Esophagus muscularis mucosa (tissue), 4 donors: ENCODE data around the gene MAGI2. TPM values are rescaled to one million over a fixed set of nuclear protein-coding genes. Genes with fewer than 3 reads are reported as not detected.

Experiments used
- DNase-seq: peaks from one replicate; pipeline ENCODE4 v3.0.0-alpha.2; 2017; ENCODE audit errors: extremely low spot score
- H3K27ac ChIP-seq, 4 donors: fragments of 200-600 bp; sonication (generic); replicated peaks in 1 of 4; 1 replicate in 3 of 4; 2 replicates in 1 of 4; pipeline ENCODE4 v1.5.1; 2016 to 2019; ENCODE audit warnings: mild to moderate bottlenecking in 1 of 4
- H3K27me3 ChIP-seq, 4 donors: fragments of 200-600 bp; sonication (generic); one replicate each; pipeline versions ENCODE4 v1.5.1 to v1.6.0; 2016 to 2019
- H3K36me3 ChIP-seq, 4 donors: fragments of 200-600 bp; sonication (generic); one replicate each; pipeline ENCODE4 v1.5.1; 2016 to 2019
- H3K4me1 ChIP-seq, 4 donors: fragments of 200-600 bp; sonication (generic); one replicate each; pipeline ENCODE4 v1.5.1; 2016 to 2019
- H3K4me3 ChIP-seq, 4 donors: fragments of 200-600 bp; sonication (generic); 1 replicate in 2 of 4; 2 replicates in 2 of 4; pipeline ENCODE4 v1.5.1; 2016 to 2019; ENCODE audit warnings: mild to moderate bottlenecking in 4 of 4, moderate library complexity in 1 of 4
- H3K9me3 ChIP-seq, 4 donors: fragments of 200-600 bp; sonication (generic); 1 replicate in 3 of 4; 2 replicates in 1 of 4; pipeline ENCODE4 v1.5.1; 2016 to 2019
- CTCF ChIP-seq, 3 experiments: fragments of 200-600 bp in 2 of 3; fragments of 450-650 bp in 1 of 3; sonication (generic) in 2 of 3; IDR thresholded peaks; one replicate each; pipeline ENCODE4 v1.5.1; 2017 to 2019; ENCODE audit warnings: antibody characterized with exemption in 3 of 3, mild to moderate bottlenecking in 2 of 3, moderate library complexity in 1 of 3
- EP300 ChIP-seq: sonication (generic); formaldehyde crosslinking; IDR thresholded peaks from one replicate; pipeline ENCODE4 v1.6.1; 2017; ENCODE audit warnings: antibody characterized with exemption
- POLR2A ChIP-seq: fragments of 450-650 bp; IDR thresholded peaks from one replicate; pipeline ENCODE4 v1.6.1; 2017; ENCODE audit warnings: antibody characterized with exemption, moderate library complexity, mild to moderate bottlenecking, low read depth
- POLR2AphosphoS5 ChIP-seq, 2 donors: sonication (generic); formaldehyde crosslinking; IDR thresholded peaks; one replicate each; pipeline ENCODE4 v1.6.1; 2017; ENCODE audit warnings: antibody characterized with exemption in 2 of 2
- WGBS: methylation state at CpG from one replicate; pipeline ENCODE4 v1.1.5; 2018; 5-methylcytosine and 5-hydroxymethylcytosine counted together
- intact Hi-C: fragments of 100-400 bp; cut with DNase I; formaldehyde crosslinking; loops from one replicate; pipeline ENCODE4 v1.15.1; 2023
- total RNA-seq, 4 donors: library from RNA; depleted of rRNA; stranded (reverse); fragments of >200 nt; gene quantifications; one replicate each; pipeline versions ENCODE4 v1.1.0 to v1.2.1, GENCODE V29; 2016

MAGI2 gene
- total RNA-seq, 4 donors from 2014 or later, result 14.4 to 22.3 (median 21.2) TPM

- intact Hi-C loops, result no loop called here
- Histone ChIP-seq H3K27ac (no peak overlapping the region), H3K27me3 (no peaks in the 10 kb centered on the region), H3K4me3 (no peak overlapping the region), H3K4me1 (peaks cover 6 to 17% (median 14%) of the 10 kb centered on the region in 4 donors), H3K9me3 (no peaks in the 10 kb centered on the region), H3K36me3 (no peaks in the 10 kb centered on the region)
- no peak for DNase-seq
- TF ChIP-seq EP300, result no peak
- no peak for TF ChIP-seq CTCF (IDR thresholded peaks at IDR 0.05)
- TF ChIP-seq POLR2AphosphoS5 (IDR thresholded peaks at IDR 0.05), result no peak
- no peak for TF ChIP-seq POLR2A
- 50% methylated on average over 4 of the region's 4 CpGs for WGBS
These were observed 1106.6 kb downstream of the MAGI2 start for GRCh38 chr7:78346827-78347226.

- H3K4me1 ChIP-seq, result peaks cover 6 to 17% (median 14%) of the 10 kb centered on the region in 4 donors
- H3K4me3 ChIP-seq, result no peak overlapping the region
- H3K27ac ChIP-seq, result no peak overlapping the region
- intact Hi-C loops, result no loop called here
- TF ChIP-seq CTCF (IDR thresholded peaks at IDR 0.05) (no peak), POLR2AphosphoS5 (IDR thresholded peaks at IDR 0.05) (no peak), POLR2A (no peak), EP300 (no peak)
- no peak for DNase-seq
- 47% methylated on average over 3 of the region's 3 CpGs for WGBS
- no peaks in the 10 kb centered on the region for H3K27me3 ChIP-seq
- no peaks in the 10 kb centered on the region for H3K36me3 ChIP-seq
- no peaks in the 10 kb centered on the region for H3K9me3 ChIP-seq
These were observed 1107.5 kb downstream of the MAGI2 start for GRCh38 chr7:78345979-78346378.

- WGBS, result 71% methylated on average over 5 of the region's 14 CpGs
- no peaks in the 10 kb centered on the region for H3K9me3 ChIP-seq
- H3K4me1 ChIP-seq, result peaks cover 6 to 17% (median 14%) of the 10 kb centered on the region in 4 donors
- TF ChIP-seq POLR2A (no peak), POLR2AphosphoS5 (IDR thresholded peaks at IDR 0.05) (no peak)
- intact Hi-C loops, result no loop called here
- no peak for DNase-seq
- no peak overlapping the region for H3K4me3 ChIP-seq
- no peaks in the 10 kb centered on the region for H3K27me3 ChIP-seq
- no peak overlapping the region for H3K27ac ChIP-seq
- H3K36me3 ChIP-seq, result no peaks in the 10 kb centered on the region
These were observed 1108.1 kb downstream of the MAGI2 start for GRCh38 chr7:78345293-78345911.

- WGBS, result 89% methylated on average over 3 of the region's 3 CpGs
- Histone ChIP-seq H3K36me3 (no peaks in the 10 kb centered on the region), H3K27me3 (no peaks in the 10 kb centered on the region), H3K9me3 (no peaks in the 10 kb centered on the region), H3K4me3 (no peak overlapping the region), H3K4me1 (no peaks in the 10 kb centered on the region), H3K27ac (no peak overlapping the region)
- intact Hi-C loops, result no loop called here
- no peak for TF ChIP-seq CTCF (IDR thresholded peaks at IDR 0.05)
- TF ChIP-seq POLR2AphosphoS5 (IDR thresholded peaks at IDR 0.05), result no peak
- TF ChIP-seq EP300, result no peak
- no peak for DNase-seq
These were observed 1119.0 kb downstream of the MAGI2 start for GRCh38 chr7:78334426-78334825.

GRCh38 chr7:78333530-78334425 is 1119.7 kb downstream of the MAGI2 start:
- Histone ChIP-seq H3K9me3 (no peaks in the 10 kb centered on the region), H3K27me3 (no peaks in the 10 kb centered on the region), H3K27ac (no peak overlapping the region), H3K4me3 (no peak overlapping the region), H3K36me3 (no peaks in the 10 kb centered on the region), H3K4me1 (no peaks in the 10 kb centered on the region)
- 95% methylated on average over 8 of the region's 8 CpGs for WGBS
- intact Hi-C loops, result no loop called here
- DNase-seq, result no peak
- TF ChIP-seq POLR2AphosphoS5 (IDR thresholded peaks at IDR 0.05), result no peak
